BLaER1 treated with 17β-estradiol and CSF1 and Interleukin-3, amounts not matched to agents 10 nM and 100 nM (cell line): ENCODE results near the gene RAX.
A peak's percentile ranks its signal among the peaks of the same experiment; 100 is the strongest.

Source experiments
- H3K27ac ChIP-seq, 11 experiments: shearing (Covaris generic); formaldehyde crosslinking; 2 replicates each; pipeline ENCODE4 v1.8.1; 2022
- H3K27me3 ChIP-seq, 11 experiments: shearing (Covaris generic); formaldehyde crosslinking; 2 replicates each; pipeline ENCODE4 v1.8.1; 2022
- H3K36me3 ChIP-seq, 11 experiments: shearing (Covaris generic); formaldehyde crosslinking; 2 replicates each; pipeline ENCODE4 v1.8.1; 2022
- H3K4me1 ChIP-seq, 10 experiments: shearing (Covaris generic); formaldehyde crosslinking; 2 replicates each; pipeline ENCODE4 v1.8.1; 2022
- H3K4me2 ChIP-seq, 11 experiments: shearing (Covaris generic); formaldehyde crosslinking; 2 replicates each; pipeline ENCODE4 v1.8.1; 2022
- H3K4me3 ChIP-seq, 10 experiments: shearing (Covaris generic); formaldehyde crosslinking; 2 replicates each; pipeline ENCODE4 v1.8.1; 2022
- H3K9ac ChIP-seq, 11 experiments: shearing (Covaris generic); formaldehyde crosslinking; 2 replicates each; pipeline ENCODE4 v1.8.1; 2022
- H3K9me3 ChIP-seq, 11 experiments: shearing (Covaris generic); formaldehyde crosslinking; replicated peaks in 1 of 11; 2 replicates each; pipeline ENCODE4 v1.8.1; 2022
- H4K20me1 ChIP-seq, 11 experiments: shearing (Covaris generic); formaldehyde crosslinking; 2 replicates each; pipeline ENCODE4 v1.8.1; 2022
- Cebpa-rat ChIP-seq, 11 experiments: shearing (Covaris generic); IDR thresholded peaks; 2 replicates each; pipeline ENCODE4 v1.8.1; 2022

RAX gene

GRCh38 chr18:59276047-59276446 is 2.8 kb upstream of the RAX start:
- Histone ChIP-seq H3K9ac (no peak overlapping the region), H4K20me1 (no peaks in the 10 kb centered on the region; a peak in 1 of 22 replicates), H3K4me1 (peaks cover 0 to 7% (median 0%) of the 10 kb centered on the region in 10 experiments; a peak in 2 of 20 replicates), H3K27me3 (peaks cover 38 to 56% (median 51%) of the 10 kb centered on the region in 11 experiments), H3K27ac (no peak overlapping the region), H3K36me3 (no peaks in the 10 kb centered on the region), H3K9me3 (peaks cover 35 to 38% (median 37%) of the 10 kb centered on the region in 11 experiments), H3K4me2 (no peak overlapping the region), H3K4me3 (no peak overlapping the region)
- TF ChIP-seq Cebpa-rat (IDR thresholded peaks at IDR 0.05) = no peak

GRCh38 chr18:59275406-59275949 is 2.2 kb upstream of the RAX start:
- H3K27ac ChIP-seq = no peak overlapping the region
- TF ChIP-seq Cebpa-rat (IDR thresholded peaks at IDR 0.05) = no peak
- H3K27me3 ChIP-seq = peaks cover 44 to 62% (median 57%) of the 10 kb centered on the region in 11 experiments
- H4K20me1 ChIP-seq = no peaks in the 10 kb centered on the region; a peak in 1 of 22 replicates
- H3K4me2 ChIP-seq = no peak overlapping the region
- H3K9ac ChIP-seq = no peak overlapping the region
- H3K9me3 ChIP-seq = peaks cover 35 to 43% (median 42%) of the 10 kb centered on the region in 11 experiments
- peaks cover 0 to 1% (median 0%) of the 10 kb centered on the region in 10 experiments; a peak in 1 of 20 replicates for H3K4me1 ChIP-seq
- H3K36me3 ChIP-seq = no peaks in the 10 kb centered on the region
- H3K4me3 ChIP-seq = no peak overlapping the region

DNA sequence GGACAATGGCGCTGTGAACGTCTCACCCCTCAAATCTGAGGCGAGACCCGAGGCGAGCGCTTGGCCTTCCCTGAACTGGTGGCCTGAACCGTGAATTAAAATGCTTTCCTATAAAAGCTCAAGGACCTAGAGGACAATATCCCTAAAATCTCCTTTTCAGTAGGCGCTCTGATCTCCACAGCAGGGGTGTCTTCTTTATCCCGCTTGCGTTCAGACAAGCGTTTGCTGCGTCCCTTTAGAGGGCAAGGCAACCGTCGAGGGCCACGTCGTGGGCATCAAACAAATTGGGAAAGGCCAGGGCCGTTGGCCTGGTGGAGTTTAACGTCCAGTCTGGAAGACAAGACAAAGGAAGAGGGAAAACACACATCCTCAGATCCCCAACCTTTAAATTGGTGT is 1.3 kb upstream of the RAX start:
- Histone ChIP-seq H3K36me3 (no peaks in the 10 kb centered on the region), H4K20me1 (no peaks in the 10 kb centered on the region; a peak in 2 of 22 replicates), H3K27ac (no peak overlapping the region), H3K27me3 (peaks cover 53 to 71% (median 67%) of the 10 kb centered on the region in 11 experiments), H3K9me3 (peaks cover 36 to 52% (median 46%) of the 10 kb centered on the region in 11 experiments), H3K9ac (no peak overlapping the region), H3K4me1 (peaks cover 0 to 3% (median 0%) of the 10 kb centered on the region in 10 experiments; a peak in 1 of 20 replicates), H3K4me2 (no peak overlapping the region), H3K4me3 (no peak overlapping the region)
- no peak for TF ChIP-seq Cebpa-rat (IDR thresholded peaks at IDR 0.05)

- no peak overlapping the region for H3K9ac ChIP-seq
- no peaks in the 10 kb centered on the region for H3K36me3 ChIP-seq
- peak overlapping the region in 3 of 10 experiments; percentile 9 to 17 (median 15); a peak in 3 of 20 replicates for H3K4me3 ChIP-seq
- H3K27me3 ChIP-seq = peaks cover 59 to 77% (median 72%) of the 10 kb centered on the region in 11 experiments
- H4K20me1 ChIP-seq = peaks cover 0 to under 1% (median 0%) of the 10 kb centered on the region in 11 experiments; a peak in 3 of 22 replicates
- peaks cover 42 to 58% (median 52%) of the 10 kb centered on the region in 11 experiments for H3K9me3 ChIP-seq
- H3K27ac ChIP-seq = no peak overlapping the region
- no peak for TF ChIP-seq Cebpa-rat (IDR thresholded peaks at IDR 0.05)
- peaks cover 0 to 8% (median 4%) of the 10 kb centered on the region in 10 experiments; a peak in 5 of 20 replicates for H3K4me1 ChIP-seq
- no peak overlapping the region for H3K4me2 ChIP-seq
Observed at GRCh38 chr18:59273759-59274532, 692 bp upstream of the RAX start.

DNA sequence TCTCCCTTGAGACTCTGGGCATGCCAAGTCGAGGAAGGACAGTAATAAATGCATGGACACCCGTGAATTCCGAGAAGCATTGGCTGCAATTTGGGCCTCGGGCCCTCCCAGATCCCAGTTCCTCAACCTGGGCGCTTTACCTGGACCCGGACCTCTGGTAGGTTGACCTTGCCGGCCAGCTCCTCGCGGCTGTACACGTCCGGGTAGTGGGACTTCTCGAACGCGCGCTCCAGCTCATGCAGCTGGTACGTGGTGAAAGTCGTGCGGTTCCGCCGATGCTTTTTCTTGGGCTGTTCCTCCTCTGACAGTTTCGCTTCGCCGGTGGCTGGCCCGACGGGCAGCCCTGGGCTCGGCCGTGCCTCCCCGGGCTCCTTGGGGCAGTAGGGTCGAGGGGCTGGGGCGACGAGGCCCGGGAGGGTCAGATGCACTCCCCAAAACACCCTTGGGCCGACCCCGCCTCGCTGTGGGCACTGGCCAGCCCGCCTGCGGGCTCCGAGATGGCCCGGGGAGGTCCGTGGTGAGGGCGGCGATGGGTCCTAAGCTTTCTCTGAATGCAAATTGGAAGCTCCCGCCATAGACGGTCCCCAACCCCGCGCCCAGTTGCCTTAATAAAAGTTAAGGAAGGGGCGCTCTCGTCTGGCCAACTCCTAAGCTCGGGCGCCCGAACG is 899 bp downstream of the RAX start:
- Histone ChIP-seq H3K4me3 (peak overlapping the region in 1 of 10 experiments; percentile 31; a peak in 2 of 20 replicates), H3K9me3 (peaks cover 57 to 73% (median 68%) of the 10 kb centered on the region in 11 experiments), H3K9ac (no peak overlapping the region), H3K4me1 (peaks cover 0 to 9% (median 5%) of the 10 kb centered on the region in 10 experiments; a peak in 5 of 20 replicates), H3K4me2 (no peak overlapping the region), H3K27ac (no peak overlapping the region), H3K36me3 (no peaks in the 10 kb centered on the region), H4K20me1 (peaks cover 0 to 7% (median 0%) of the 10 kb centered on the region in 11 experiments; a peak in 3 of 22 replicates), H3K27me3 (peaks cover 75 to 93% (median 88%) of the 10 kb centered on the region in 11 experiments)
- no peak for TF ChIP-seq Cebpa-rat (IDR thresholded peaks at IDR 0.05)

DNA sequence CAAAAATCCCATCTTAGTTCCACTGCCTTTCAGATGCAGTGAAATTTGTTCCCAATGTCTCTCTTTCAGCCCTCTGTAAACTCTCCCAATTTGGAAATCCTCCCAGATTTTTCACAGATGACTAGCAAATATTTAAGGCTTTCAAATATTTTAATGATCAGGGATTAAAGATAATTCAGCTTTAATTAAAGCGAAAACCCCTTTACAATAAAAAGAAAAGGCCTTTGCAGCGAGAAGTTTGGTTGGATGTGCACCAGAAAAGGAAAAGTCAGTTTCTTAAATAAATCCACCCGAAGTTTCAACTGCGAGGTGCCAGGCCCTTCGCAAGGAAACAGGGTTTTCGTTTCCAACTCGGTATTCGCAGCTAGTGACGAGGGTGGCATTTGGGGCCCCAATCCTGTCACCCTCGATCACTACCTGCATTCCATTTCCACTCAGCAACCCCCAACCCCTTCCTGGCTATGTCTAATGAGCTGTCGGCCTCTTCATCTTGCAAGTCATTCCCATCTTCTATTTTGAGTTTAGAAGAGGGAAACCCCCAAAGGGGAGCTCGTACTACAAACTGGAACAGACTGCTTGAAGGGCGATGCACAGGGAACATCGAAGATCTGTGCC is 1.5 kb downstream of the RAX start:
- no peak overlapping the region for H3K9ac ChIP-seq
- peaks cover 62 to 80% (median 72%) of the 10 kb centered on the region in 11 experiments for H3K9me3 ChIP-seq
- H3K4me1 ChIP-seq = peaks cover 0 to 9% (median 5%) of the 10 kb centered on the region in 10 experiments; a peak in 5 of 20 replicates
- H3K4me2 ChIP-seq = no peak overlapping the region
- no peak overlapping the region for H3K27ac ChIP-seq
- TF ChIP-seq Cebpa-rat (IDR thresholded peaks at IDR 0.05) = no peak
- peaks cover 0 to 7% (median 0%) of the 10 kb centered on the region in 11 experiments; a peak in 3 of 22 replicates for H4K20me1 ChIP-seq
- H3K36me3 ChIP-seq = no peaks in the 10 kb centered on the region
- H3K27me3 ChIP-seq = peaks cover 82 to 99% (median 95%) of the 10 kb centered on the region in 11 experiments
- no peak overlapping the region for H3K4me3 ChIP-seq

GRCh38 chr18:59270689-59271257 is 2.5 kb downstream of the RAX start:
- no peaks in the 10 kb centered on the region for H3K36me3 ChIP-seq
- no peak overlapping the region for H3K4me3 ChIP-seq
- H3K27ac ChIP-seq = no peak overlapping the region
- peaks cover 62 to 85% (median 72%) of the 10 kb centered on the region in 11 experiments for H3K9me3 ChIP-seq
- H3K4me2 ChIP-seq = no peak overlapping the region
- H4K20me1 ChIP-seq = peaks cover 0 to 7% (median 0%) of the 10 kb centered on the region in 11 experiments; a peak in 3 of 22 replicates
- peaks cover 91 to 100% (median 100%) of the 10 kb centered on the region in 11 experiments for H3K27me3 ChIP-seq
- H3K9ac ChIP-seq = no peak overlapping the region
- peaks cover 0 to 9% (median 5%) of the 10 kb centered on the region in 10 experiments; a peak in 5 of 20 replicates for H3K4me1 ChIP-seq
- TF ChIP-seq Cebpa-rat (IDR thresholded peaks at IDR 0.05) = no peak; a peak in 1 of 22 replicates

DNA sequence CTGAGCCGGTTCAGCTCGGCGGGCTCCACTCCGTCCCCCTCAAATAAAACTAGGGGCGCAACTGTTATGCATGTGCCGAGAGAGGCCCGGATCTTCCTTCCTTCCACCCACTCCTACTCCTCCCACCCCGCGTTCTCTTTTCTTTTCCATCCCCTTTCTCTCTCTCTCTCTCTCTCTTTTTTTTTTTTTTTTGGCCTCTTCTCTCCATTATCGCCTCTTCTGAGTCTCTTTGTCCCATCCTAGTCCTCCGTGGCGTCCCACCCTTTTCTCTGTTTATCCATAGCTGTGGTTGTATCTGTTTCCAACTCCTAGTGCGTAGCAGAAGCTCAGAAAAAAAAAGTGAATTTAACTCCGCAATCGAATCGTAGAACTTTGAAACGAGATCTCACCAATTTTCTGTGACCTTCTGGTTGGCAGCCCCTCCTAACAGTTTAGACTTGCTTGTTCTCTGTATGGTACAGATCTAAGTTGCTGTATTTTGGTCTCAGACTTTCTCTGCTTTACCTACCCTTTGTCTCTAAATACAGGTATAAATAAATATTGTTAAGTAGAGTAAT is 3.6 kb downstream of the RAX start:
- Histone ChIP-seq H3K27ac (no peak overlapping the region), H3K4me3 (peak overlapping the region; percentile 41 to 66 (median 50)), H3K36me3 (no peaks in the 10 kb centered on the region), H3K9ac (peak overlapping the region in 1 of 11 experiments; percentile 15; a peak in 1 of 22 replicates), H3K27me3 (peaks cover 100% of the 10 kb centered on the region in 11 experiments), H3K4me1 (peaks cover 0 to 9% (median 5%) of the 10 kb centered on the region in 10 experiments; a peak in 5 of 20 replicates), H4K20me1 (peaks cover 0 to 7% (median 0%) of the 10 kb centered on the region in 11 experiments; a peak in 3 of 22 replicates), H3K9me3 (peaks cover 66 to 95% (median 75%) of the 10 kb centered on the region in 11 experiments), H3K4me2 (peak overlapping the region; percentile 49 to 82 (median 67))
- no peak for TF ChIP-seq Cebpa-rat (IDR thresholded peaks at IDR 0.05)
